GM21723 (cell line): ENCODE data around the gene TGFA.

Source experiments
- ATAC-seq: cut with Tn5 transposase; IDR thresholded peaks from one replicate; pipeline ENCODE4 v1.9.1; 2021; ENCODE audit warnings: mild to moderate bottlenecking, moderate library complexity; ENCODE audit not compliant: unreplicated experiment

Gene TGFA

DNA sequence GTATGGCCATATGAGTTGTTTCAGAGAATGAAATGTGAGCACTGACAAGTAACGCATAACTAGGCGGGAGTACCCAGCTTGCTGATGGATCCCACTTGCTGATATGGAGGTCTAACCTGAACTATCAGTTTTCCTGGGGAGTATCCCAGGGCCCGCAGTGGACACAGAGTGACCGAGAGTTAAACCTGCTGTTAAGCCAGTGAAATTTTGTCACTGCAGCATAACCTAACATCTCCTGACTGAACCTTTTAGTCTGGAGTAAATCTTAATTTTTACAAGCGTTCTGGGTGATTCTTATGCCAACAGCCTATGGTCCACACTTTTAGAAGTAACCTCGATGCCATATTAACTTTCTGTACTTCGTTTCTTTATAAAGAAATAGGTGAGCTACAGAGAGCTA, 54.4 kb downstream of the TGFA start:
- ATAC-seq: no peak

DNA sequence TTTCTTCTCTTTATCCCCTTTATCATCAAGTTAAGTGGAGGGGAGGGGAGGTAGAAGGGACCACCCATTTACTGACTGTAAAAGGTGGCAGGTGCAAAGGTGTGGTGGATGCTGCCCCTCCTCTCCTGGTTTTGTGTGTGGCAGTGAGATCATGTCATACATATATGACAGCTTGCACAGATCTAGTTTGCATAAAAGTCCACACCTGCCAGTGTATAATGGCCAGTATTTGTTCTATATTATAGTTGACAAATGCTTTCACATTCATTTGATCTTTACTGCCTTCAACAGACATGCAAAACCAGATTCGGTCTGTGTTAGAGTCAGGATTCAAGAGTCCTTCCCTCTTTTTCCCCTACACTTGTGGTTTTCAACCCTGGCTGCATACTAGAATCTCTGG, 55.1 kb downstream of the TGFA start:
- no peak for ATAC-seq

DNA sequence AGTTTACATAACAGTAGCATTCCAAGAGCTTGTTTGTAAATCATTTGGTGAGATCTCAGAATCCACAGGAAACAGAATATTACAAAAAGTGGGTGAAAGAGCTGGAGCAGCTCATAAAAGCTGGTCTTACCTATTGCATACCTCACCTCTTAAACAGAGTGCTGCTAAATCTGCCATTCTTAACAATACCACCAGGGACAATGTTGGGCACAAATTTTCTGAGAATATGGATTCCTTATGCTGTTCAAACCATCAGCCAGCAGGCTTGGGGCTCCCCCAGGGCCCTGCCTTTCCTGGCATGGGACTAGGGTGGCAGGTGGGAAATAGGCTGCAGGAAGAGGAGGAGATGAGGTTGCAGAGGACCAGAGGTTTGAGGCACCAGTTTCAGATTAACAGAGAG, 55.6 kb downstream of the TGFA start:
- no peak for ATAC-seq

DNA sequence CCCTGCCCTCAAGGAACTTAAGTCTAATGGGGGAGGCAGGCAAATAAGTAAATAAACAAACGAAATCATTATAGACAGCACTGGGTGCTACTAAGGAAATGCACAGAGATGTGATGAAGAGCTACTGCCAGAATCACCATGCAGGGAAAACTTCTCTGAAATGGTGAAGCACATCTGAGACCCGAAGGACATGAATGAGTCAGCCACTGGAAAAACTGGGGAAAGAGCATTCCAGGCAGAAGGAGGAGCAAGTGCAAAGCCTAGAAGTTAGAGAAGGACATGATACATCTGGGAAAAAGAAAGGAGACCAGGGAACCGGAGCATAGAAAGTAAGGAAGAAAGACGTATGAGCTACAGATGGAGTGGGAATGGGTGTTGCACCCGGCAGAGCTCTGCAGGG, 56.8 kb downstream of the TGFA start:
- no peak for ATAC-seq

DNA sequence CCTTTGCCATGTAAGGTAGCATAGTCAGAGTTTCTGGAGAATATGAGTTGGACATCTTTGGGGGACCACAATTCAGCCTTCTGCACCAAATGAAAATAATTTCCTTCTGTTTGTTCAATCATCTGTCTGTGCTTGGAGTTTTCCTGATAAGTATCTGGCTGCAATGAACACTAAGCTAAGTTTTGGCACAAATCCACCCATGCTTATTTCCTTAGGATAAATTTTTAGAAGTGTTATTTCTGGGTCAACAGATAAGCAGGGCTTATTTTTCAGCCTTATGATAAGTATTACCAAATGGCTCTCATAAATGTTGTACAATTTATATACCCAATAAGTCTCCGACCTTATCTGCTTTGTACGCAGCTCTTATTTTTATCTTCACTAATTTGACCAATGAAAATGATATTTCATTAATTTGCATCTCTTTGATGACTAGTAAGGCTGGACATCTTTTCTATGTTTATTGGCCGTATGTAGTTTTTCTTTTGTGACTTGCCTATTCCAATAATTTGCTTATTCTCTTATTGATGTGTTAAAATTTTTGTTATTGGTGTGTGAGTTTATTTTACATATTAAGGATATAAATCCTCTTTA, 59.2 kb downstream of the TGFA start:
- ATAC-seq: no peak

DNA sequence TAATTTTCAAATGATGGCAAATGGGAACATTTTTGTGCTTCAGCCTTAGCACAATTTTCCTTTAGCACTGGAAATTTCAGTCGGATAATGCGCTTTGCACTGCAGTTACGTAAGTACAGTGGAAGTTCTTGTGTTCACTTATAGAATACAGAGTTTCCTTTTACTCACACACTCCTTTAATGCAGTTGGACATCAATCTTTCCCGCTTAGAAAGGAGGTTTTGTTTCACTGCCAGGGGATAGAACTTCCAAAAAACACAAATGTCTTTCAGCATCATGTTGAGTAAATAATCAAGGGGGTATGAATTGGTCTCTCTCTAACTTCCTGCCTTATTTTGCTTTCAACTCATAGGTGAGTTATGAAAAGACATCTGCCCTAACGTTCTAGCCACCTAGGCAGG, 63.2 kb downstream of the TGFA start:
- no peak for ATAC-seq

DNA sequence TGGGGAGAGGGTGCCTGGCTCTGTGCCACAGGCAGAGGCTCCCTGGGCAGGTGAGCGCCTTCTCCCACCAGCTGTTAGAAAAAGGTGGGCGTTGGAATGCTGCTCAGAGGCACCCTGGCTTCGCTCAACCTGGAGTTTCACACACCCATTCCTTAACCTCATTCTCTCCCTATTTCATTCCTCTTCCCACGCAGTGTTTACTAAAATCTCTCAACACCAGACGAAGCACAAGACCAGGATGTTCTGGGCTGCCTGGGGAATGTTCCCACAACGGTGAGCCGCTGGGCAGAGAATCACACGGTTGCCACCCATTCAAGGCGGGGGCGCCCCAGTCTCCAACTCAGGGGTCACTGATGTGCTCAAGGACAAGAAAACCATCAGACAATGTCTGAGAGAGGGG, 64.5 kb downstream of the TGFA start:
- ATAC-seq: no peak

DNA sequence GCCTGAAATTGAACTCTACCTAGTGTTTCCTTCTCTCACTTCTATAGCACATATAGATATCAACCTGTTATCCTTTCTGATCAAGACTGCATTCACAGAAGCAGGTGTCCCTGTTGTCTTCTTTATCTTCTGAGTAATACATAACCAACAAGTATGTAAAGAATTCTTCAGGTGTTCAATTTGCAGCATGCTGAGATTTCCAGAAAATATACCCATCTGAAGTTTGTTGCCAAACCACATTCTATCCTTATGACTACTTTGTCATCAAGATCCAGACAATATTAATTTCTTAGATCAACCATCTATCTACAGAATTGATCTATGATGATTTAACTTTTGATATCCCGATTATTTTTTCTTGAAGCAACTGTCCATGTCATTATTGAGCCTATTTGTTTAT, 69.5 kb downstream of the TGFA start:
- no peak for ATAC-seq

DNA sequence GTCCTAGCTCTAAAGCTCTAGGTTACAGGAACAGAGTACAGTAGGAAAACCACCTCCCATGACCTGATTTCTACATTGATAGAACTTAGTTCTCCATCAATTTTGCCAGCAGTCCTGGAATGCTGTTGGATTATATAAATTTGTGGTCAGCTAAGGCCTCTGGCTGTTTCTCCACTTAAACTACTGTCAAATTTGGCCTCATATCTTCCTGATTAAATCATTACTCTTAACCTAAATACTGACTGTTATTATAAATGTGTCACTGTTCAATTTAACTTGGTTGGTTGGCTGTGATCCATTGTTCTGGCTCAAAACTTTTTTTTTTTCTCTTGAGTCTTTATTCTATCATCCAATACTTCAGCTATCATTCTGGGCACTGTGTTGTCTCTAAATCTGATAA, 71.2 kb downstream of the TGFA start:
- no peak for ATAC-seq

DNA sequence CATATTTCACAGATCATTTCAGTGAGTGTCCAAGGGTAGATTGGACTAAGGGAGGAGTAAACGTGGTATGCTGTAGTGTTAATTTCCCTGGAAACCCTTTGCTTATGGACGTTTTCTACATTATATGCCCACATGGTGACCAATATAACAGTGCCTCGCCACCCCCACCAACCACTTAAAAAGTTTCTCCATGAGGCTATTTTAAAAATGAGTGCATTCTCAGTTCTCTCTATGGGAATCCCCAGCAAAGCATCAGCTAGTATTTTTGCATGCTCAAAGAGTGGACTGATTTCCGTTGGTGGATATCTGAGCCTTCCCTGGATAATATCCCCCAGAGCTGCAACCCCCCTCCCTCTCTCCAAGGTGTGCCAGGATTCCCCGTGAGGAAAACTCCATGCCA, 73.2 kb downstream of the TGFA start:
- ATAC-seq: no peak

DNA sequence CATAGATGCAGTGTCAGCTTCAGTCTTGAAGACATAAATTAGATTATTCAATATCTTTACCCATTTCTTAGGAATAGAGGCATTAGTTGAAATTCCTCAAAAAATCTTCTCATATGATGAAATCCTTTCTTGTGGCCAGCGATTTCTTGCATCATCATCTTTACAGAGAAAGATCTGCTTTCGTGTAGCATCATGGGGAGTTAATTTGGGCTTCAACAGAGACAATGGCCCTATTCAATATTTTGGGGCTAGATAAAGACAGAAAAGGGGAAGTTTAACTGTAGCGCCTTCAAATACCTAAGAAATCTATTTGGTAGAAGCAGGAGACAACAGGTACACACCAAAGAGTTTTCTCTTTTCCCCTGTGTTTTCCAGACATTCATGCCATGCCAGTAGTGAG, 73.8 kb downstream of the TGFA start:
- no peak for ATAC-seq

DNA sequence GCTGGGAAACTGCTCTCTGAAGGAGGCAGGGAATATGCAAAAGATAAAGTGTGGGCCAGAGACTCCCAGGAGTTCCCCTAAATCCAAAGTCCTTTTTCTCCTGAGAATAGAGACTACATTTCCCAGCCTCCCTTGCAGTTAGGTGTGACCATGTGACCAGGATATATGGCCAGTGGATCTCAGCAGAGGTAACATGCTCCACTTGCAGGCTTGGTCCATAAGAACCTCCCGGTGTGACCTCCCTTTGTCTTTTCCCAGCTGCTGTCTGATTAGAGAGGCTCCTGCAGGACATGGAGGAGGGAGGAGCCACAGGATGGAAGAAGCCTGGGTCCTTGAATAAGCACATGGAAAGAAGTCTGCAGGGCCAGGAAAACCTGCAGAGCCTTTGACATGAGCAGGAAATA, 76.2 kb downstream of the TGFA start:
- ATAC-seq: no peak

DNA sequence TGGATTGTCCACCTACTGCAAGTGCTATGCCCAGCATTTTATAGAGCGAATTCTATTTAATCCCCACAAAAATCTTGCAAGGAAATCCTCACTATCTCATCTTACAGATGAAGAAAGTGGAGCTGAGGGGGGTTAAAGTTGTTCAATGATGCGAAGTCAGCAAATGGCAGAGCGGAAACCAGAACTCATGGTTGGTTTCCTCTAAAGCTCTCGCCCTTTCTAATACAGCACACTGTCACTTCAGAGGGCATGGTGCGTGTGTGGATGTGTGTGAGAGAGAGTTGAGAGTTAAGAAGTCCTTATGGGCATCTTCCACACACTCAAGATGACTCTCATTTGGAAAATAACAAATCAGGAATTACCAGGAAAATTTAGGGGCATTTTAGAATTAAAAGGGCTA, 78.4 kb downstream of the TGFA start:
- ATAC-seq: no peak

DNA sequence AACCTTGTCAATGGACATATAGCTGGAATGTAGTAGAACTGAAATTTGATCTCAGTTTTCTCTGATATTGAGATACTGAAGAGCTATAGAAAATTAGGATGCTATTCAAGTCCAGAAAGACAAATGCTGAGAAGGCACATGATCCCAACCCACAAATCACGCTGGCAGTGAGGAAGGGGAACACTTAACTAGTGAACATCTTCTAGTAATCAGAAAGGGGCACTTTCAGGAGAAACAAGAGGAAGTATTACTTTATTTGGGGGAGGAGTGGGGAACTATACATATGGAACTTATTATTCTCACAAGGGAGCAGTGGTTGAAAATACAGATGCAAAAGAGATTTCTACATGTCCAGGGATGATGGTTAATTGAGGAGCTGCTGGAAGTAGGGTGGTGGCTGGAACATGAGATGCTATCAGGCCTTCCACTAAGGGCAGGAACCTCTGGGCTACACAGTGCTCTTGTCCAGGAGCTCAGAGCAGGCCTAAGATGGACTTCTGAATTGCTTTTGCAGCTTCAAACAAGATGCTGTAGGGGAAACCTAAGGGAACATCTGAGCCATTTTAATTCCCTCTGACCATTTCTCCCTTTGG, 79.3 kb downstream of the TGFA start:
- ATAC-seq: no peak

DNA sequence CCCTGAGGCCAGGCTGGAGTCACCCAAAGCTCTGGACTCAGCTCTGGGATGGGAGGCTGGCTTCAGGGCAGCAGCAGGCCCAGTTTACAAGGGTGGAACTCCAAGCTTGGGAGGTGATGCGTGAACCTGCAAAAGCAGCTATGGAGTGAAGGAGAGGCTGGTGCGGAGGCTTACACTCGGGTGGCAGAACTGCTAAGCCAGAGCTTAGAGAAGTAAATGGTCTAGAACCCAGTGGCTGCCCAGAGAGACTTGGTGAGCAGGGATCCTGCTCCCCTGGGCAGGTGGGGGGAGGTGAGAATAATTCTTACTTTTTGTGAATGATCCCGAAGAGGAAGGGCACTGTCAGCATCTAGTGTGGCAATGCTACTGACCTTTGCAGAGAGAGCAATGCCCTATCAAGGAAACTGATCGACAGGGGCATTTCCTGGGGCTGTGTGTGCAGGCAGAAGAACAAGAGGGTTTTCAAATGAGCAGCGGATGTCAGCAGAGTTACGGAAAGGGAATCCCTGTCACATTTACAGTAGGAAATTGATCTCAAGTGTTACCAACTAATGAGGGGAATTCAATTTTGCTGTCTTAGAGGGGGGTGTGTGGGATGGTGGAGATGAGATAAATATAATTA, 80.4 kb downstream of the TGFA start:
- ATAC-seq: no peak

DNA sequence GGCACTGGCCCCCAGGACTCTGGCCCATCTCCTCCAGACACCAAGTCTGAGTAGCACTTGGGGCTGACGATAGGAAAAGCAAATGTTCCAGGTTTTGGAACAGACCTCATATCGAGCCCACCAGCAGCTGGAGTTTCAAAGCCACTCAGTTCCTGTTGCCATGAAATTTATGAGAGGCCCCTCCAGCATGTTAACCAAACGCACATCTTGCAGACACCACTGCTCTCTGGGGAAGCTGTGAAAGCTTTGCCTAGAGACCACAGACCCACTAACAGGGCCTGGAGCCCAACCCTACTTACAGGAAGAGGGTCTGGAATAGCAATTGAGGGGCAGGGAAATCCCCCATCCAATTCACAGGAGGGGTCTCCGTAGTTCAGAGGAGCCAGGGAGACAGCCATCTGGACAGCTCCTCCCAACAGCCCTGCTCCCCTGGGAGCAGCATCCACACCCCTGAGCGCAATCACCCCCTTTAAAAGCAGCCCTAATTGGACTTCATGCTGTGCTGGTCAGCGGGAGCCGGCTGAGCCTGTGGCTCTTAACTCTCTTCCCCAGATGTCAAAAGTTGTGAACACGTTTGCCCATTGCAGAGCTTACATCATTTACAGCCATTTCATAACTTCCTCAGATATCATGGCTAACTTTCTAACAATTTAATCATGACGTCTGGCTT, 81.3 kb downstream of the TGFA start:
- no peak for ATAC-seq

DNA sequence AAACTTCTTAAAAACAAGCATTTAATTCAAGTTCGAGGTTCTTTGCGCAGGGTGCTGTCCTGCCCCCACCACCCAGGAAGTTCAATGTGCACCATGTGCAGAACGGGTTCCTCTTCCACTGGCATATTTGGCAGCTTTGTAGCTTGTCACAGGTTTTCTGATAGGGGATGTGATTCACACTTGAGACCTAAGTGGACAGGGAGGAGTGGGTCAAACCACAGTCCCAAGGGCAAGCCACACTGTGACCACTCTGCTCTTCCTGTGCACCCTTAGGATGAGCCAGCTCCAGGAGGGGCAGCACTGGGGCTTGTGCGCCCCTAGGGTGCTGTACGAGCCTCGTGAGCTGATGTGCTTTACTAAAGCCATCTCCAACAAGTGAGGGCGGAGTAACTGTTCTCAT, 82.5 kb downstream of the TGFA start:
- ATAC-seq: no peak

DNA sequence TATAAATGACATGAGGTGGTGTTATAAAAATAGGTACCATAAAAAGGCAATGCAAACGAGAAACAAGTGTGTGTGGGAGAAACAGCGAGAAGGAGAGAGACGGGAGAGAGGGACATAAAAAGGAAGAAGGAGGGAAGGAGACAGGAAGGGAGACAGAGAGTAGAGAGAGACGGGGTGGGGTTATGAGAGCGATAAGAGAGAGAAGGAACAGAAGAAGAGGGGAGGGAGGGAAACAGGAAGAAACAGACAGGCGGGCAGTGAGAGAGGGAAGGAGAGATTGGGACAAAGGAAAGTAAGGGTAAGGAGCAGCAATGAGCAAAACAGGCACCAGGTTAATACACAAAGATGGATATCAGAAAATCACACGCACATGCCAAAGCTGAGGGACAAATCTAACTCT, 83.7 kb downstream of the TGFA start:
- ATAC-seq: no peak

DNA sequence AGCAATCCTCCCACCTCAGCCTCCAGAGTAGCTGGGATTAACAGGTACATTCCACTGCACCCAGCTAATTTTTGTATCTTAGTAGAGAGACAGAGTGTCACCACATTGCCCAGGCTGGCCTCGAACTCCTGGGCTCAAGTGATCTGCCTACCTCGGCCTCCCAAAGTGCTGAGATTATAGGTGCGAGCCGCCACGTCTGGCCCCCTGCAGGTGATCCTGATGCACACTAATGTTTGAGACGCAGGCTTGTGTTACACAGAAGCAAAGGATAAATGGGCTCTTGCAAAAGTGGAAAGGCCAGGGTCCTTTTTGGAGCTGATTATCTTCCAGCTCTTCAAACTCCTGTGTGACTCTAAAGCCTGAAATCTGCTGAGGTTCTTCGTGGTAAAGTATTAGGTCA, 84.2 kb downstream of the TGFA start:
- ATAC-seq: no peak

DNA sequence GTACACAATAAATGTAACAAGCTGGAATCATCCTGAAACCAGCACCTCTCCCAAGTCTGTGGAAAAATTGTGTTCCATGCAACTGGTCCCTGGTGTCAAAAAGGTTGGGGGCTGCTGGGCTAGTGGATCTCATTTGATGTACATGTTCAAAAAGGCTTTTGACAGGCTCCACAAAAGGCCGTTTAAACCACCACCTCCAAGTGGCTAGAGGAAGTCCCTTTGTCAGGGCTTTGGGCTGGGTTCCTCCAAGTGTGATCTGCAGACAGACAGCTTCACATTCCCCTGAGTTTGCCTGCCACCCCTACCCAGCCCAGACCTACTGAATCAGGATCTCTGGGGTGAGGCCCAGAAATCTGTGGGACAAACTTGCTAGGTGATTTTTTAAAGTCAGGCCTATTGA, 84.7 kb downstream of the TGFA start:
- ATAC-seq: no peak

DNA sequence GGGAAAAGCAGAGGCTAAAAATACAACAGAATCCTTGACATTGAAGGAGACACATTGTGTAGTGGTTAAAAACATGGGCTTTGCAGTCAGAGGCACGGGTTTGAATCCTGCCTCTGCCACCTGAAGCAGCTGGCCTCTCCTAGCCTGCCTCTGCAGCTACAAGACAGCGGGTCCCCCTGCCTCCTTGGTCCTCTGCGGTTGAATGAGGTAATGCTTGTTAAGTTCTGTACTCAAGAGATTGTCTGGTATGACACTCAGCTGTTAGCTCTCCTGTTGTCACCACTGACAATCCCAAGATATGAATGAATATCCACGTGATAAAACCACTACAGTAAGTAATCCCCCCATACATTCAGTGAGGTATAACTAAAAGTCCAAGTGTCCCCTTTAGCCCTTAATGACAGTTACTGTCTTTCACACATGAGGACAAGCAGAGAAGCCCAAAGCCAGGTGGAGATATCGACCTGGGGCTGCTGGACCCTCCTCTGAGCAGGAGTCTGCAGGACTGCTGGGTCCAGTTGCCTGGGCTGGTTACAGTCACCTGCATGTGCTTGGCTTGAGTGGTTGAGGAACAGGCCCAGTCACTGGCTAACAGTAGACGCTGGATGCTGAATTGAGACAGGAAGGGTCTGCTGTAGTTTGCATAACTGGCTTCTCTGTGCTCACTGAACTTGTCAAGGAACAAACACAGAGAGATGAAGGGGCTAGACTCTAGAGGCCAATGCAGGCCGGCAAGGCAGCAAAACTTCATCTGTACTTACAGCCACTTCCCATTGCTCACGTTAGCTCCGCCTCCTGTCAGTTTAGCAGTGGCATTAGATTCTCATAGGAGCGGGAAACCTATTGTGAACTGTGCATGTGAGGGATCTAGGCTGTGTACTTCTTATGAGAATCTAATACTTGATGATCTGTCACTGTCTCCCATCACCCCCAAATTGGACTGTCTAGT, 85.5 kb downstream of the TGFA start:
- ATAC-seq: no peak
